ENCODE measurements around the gene FBLN2. TPM values are rescaled to one million over a fixed set of nuclear protein-coding genes. Genes with fewer than 3 reads are reported as not detected.

FBLN2 gene
- total RNA-seq, 3 donors from 2014 or later (not counting 1 experiment from before 2014, with no cell fraction given), result 0.61 to 2.7 (median 1.6) TPM

DNA sequence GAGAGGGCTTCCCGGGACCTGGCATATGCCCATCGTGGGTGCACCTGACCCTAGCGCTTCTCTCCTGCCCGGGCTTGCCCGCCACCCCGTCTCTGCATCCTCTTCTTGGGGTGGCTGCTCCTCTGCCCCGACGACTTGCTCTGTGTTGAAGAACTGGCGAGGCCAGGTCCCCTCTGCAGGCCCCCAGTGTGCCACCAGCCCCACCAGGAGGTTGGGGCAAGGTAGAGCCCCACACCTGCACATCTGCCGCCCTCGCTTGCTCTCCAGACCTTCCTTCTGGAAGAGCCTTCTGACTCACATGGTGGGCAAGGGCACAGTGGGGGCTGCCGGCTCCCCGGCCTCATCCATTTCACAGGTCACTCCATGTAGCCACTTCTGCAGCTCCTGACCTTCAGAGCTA is 84.3 kb downstream of the FBLN2 start:
- Mint-ChIP-seq H3K36me3 (no peaks in the 10 kb centered on the region), H3K4me3 (no peak overlapping the region), H3K9me3 (no peaks in the 10 kb centered on the region), H3K27me3 (ENCODE audit: low read depth in 2 of 2) (no peaks in the 10 kb centered on the region), H3K4me1 (no peaks in the 10 kb centered on the region), H3K27ac (no peak overlapping the region)
- no peaks in the 10 kb centered on the region for H3K36me3 ChIP-seq (ENCODE audit: control insufficient read depth, insufficient read depth, low read length)
- no peaks in the 10 kb centered on the region for H3K4me1 ChIP-seq (ENCODE audit: control insufficient read depth, insufficient read depth, low read length)
- ATAC-seq (no peak), DNase-seq (no peak)
- intact Hi-C loops (cut with micrococcal nuclease), result no loop called here
- H3K9me3 ChIP-seq (ENCODE audit: control insufficient read depth, insufficient read depth, low read length), result no peaks in the 10 kb centered on the region
- H3K4me3 ChIP-seq (ENCODE audit: low read length), result no peak overlapping the region
- no peaks in the 10 kb centered on the region for H3K27me3 ChIP-seq (ENCODE audit: control insufficient read depth, insufficient read depth, low read length)
- WGBS (ENCODE audit: insufficient coverage), result 93% methylated on average over 13 of the region's 13 CpGs
- TF ChIP-seq, protein P1, sequence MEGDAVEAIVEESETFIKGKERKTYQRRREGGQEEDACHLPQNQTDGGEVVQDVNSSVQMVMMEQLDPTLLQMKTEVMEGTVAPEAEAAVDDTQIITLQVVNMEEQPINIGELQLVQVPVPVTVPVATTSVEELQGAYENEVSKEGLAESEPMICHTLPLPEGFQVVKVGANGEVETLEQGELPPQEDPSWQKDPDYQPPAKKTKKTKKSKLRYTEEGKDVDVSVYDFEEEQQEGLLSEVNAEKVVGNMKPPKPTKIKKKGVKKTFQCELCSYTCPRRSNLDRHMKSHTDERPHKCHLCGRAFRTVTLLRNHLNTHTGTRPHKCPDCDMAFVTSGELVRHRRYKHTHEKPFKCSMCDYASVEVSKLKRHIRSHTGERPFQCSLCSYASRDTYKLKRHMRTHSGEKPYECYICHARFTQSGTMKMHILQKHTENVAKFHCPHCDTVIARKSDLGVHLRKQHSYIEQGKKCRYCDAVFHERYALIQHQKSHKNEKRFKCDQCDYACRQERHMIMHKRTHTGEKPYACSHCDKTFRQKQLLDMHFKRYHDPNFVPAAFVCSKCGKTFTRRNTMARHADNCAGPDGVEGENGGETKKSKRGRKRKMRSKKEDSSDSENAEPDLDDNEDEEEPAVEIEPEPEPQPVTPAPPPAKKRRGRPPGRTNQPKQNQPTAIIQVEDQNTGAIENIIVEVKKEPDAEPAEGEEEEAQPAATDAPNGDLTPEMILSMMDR (IDR thresholded peaks at IDR 0.05), result no peak
- no peak overlapping the region for H3K27ac ChIP-seq (ENCODE audit: low read length)

DNA sequence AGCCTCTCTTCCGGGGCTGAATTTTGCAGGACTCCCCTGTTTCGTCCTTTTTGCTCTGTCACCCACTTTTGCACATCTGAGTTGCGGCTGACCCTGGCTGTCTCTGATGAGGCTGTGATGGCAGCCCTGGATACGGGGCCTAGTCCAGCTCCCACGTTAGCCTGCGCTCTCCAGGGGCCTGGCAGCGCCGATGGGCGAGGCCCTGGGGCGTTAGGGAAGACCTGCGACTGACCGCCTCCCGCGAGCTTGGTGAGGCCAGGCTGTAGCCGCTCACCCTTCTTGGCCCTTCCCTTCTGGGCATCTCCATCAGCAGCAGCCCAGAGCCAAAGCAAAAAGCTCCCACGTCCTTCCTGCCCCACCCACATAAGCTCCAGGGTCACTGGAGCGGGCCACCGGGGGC is 85.2 kb downstream of the FBLN2 start:
- Histone ChIP-seq H3K4me3 (ENCODE audit: low read length) (no peak overlapping the region), H3K9me3 (ENCODE audit: control insufficient read depth, insufficient read depth, low read length) (no peaks in the 10 kb centered on the region), H3K27me3 (ENCODE audit: control insufficient read depth, insufficient read depth, low read length) (no peaks in the 10 kb centered on the region), H3K4me1 (ENCODE audit: control insufficient read depth, insufficient read depth, low read length) (no peaks in the 10 kb centered on the region), H3K36me3 (ENCODE audit: control insufficient read depth, insufficient read depth, low read length) (no peaks in the 10 kb centered on the region), H3K27ac (ENCODE audit: low read length) (no peak overlapping the region)
- Mint-ChIP-seq H3K4me1 (no peaks in the 10 kb centered on the region), H3K36me3 (no peaks in the 10 kb centered on the region), H3K9me3 (no peaks in the 10 kb centered on the region), H3K27ac (no peak overlapping the region), H3K27me3 (ENCODE audit: low read depth in 2 of 2) (no peaks in the 10 kb centered on the region), H3K4me3 (no peak overlapping the region)
- TF ChIP-seq, protein P1 (IDR thresholded peaks at IDR 0.05), result no peak
- intact Hi-C loops (cut with micrococcal nuclease), result no loop called here
- ATAC-seq, result no peak
- no peak for DNase-seq
- 89% methylated on average over 18 of the region's 18 CpGs for WGBS (ENCODE audit: insufficient coverage)

DNA sequence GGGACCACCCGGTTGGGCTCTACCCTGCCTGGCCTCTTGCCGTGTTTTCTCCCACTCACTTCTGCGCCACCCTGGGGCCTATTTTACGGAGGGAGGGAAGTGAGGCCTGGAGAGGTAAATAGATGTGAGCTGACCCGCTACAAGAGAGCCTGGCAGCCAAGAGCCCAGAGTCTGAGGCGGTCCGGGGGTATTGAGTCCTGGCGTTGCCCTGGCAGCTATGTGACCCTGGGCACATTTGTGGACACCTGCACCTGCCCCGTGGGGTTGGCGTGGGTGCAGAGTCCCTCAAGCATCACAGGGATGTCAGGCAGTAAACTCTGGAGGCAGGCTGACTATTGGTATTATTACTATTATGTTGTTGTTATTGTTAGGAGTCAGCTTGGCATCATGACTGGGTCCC is 85.7 kb downstream of the FBLN2 start:
- H3K4me3 ChIP-seq (ENCODE audit: low read length), result no peak overlapping the region
- H3K9me3 ChIP-seq (ENCODE audit: control insufficient read depth, insufficient read depth, low read length), result no peaks in the 10 kb centered on the region
- Mint-ChIP-seq H3K4me3 (no peak overlapping the region), H3K4me1 (no peaks in the 10 kb centered on the region), H3K27ac (no peak overlapping the region), H3K9me3 (no peaks in the 10 kb centered on the region), H3K36me3 (no peaks in the 10 kb centered on the region), H3K27me3 (ENCODE audit: low read depth in 2 of 2) (no peaks in the 10 kb centered on the region)
- no peaks in the 10 kb centered on the region for H3K36me3 ChIP-seq (ENCODE audit: control insufficient read depth, insufficient read depth, low read length)
- intact Hi-C loops (cut with micrococcal nuclease), result no loop called here
- DNase-seq (no peak), ATAC-seq (no peak)
- no peaks in the 10 kb centered on the region for H3K27me3 ChIP-seq (ENCODE audit: control insufficient read depth, insufficient read depth, low read length)
- no peak overlapping the region for H3K27ac ChIP-seq (ENCODE audit: low read length)
- TF ChIP-seq, protein P1 (IDR thresholded peaks at IDR 0.05), result no peak
- H3K4me1 ChIP-seq (ENCODE audit: control insufficient read depth, insufficient read depth, low read length), result no peaks in the 10 kb centered on the region
- WGBS (ENCODE audit: insufficient coverage), result 78% methylated on average over 10 of the region's 10 CpGs

DNA sequence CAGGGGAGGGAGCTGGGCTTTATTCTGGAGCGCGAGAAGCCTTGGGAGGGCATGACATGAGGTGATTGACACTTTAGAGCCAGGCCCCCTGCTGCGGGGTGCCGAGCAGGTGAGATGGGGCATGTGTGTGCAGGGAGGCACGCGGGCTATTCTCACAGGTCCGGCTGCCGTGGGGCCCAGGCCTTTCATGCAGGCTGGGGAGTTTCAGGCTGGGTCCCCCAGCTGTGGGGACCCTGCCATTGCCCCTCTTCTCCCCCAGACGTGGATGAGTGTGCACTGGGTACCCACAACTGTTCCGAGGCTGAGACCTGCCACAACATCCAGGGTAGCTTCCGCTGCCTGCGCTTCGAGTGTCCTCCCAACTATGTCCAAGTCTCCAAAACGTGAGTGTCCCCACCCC is 87.3 kb downstream of the FBLN2 start:
- Mint-ChIP-seq H3K36me3 (no peaks in the 10 kb centered on the region), H3K4me1 (no peaks in the 10 kb centered on the region), H3K9me3 (no peaks in the 10 kb centered on the region), H3K27ac (no peak overlapping the region), H3K4me3 (no peak overlapping the region), H3K27me3 (ENCODE audit: low read depth in 2 of 2) (no peaks in the 10 kb centered on the region)
- no peak for ATAC-seq
- TF ChIP-seq, protein P1 (IDR thresholded peaks at IDR 0.05), result no peak
- Histone ChIP-seq H3K9me3 (ENCODE audit: control insufficient read depth, insufficient read depth, low read length) (no peaks in the 10 kb centered on the region), H3K4me3 (ENCODE audit: low read length) (no peak overlapping the region), H3K4me1 (ENCODE audit: control insufficient read depth, insufficient read depth, low read length) (no peaks in the 10 kb centered on the region), H3K27ac (ENCODE audit: low read length) (no peak overlapping the region), H3K27me3 (ENCODE audit: control insufficient read depth, insufficient read depth, low read length) (no peaks in the 10 kb centered on the region), H3K36me3 (ENCODE audit: control insufficient read depth, insufficient read depth, low read length) (no peaks in the 10 kb centered on the region)
- 92% methylated on average over 14 of the region's 14 CpGs for WGBS (ENCODE audit: insufficient coverage)
- no peak for DNase-seq
- intact Hi-C loops (cut with micrococcal nuclease), result no loop called here
